H1 (cell line): Measurements from ENCODE around the gene ADM. TPM values are rescaled to one million over a fixed set of nuclear protein-coding genes. Genes with fewer than 3 reads are reported as not detected.

ENCODE experiments used
- CTCF ChIA-PET: fragments of 300-600 bp; sonication (Branson Sonifier 250); formaldehyde crosslinking; loops from one replicate; lab custom pipeline; 2021; ENCODE audit not compliant: partially characterized antibody; lab: Charles Lee
- POLR2A ChIA-PET: fragments of 300-600 bp; sonication (Branson Sonifier 250); formaldehyde crosslinking; loops from one replicate; lab custom pipeline; 2021; ENCODE audit warnings: inconsistent platforms; ENCODE audit not compliant: partially characterized antibody; lab: Charles Lee
- DNase-seq, 2 experiments: peaks; one replicate each; pipeline versions ENCODE4 v3.0.0 to v3.0.0-alpha.2; 2010 to 2022; ENCODE audit warnings: low spot score in 2 of 2, low read depth in 1 of 2, mixed read lengths in 1 of 2
- FAIRE-seq: peaks from 2 replicates; lab custom pipeline; 2011; peaks lifted over from hg19 to GRCh38; lab: Jason Lieb, UNC
- H2AFZ ChIP-seq: 2 replicates; pipeline ENCODE4 v1.8.1; 2012; ENCODE audit warnings: low read length, inconsistent platforms
- H2AK5ac ChIP-seq: 2 replicates; pipeline ENCODE4 v1.6.1; 2013; ENCODE audit warnings: low read depth, low read length
- H2BK120ac ChIP-seq: replicated peaks from 2 replicates; pipeline ENCODE3; 2013; ENCODE audit warnings: low read depth, low read length, inconsistent platforms
- H2BK12ac ChIP-seq: 2 replicates; pipeline ENCODE4 v1.6.1; 2013; ENCODE audit warnings: low read depth, low read length
- H2BK15ac ChIP-seq: 2 replicates; pipeline ENCODE4 v1.6.1; 2013; ENCODE audit warnings: low read length
- H2BK20ac ChIP-seq: 2 replicates; pipeline ENCODE4 v1.6.1; 2013; ENCODE audit warnings: low read length
- H2BK5ac ChIP-seq: 2 replicates; pipeline ENCODE4 v1.6.1; 2013; ENCODE audit warnings: low read depth, low read length
- H3K14ac ChIP-seq: 2 replicates; pipeline ENCODE4 v1.6.1; 2013; ENCODE audit warnings: inconsistent platforms; ENCODE audit not compliant: insufficient read length
- H3K18ac ChIP-seq: 2 replicates; pipeline ENCODE4 v1.6.1; 2013; ENCODE audit warnings: low read length; ENCODE audit errors: extremely low read depth
- H3K23ac ChIP-seq: 2 replicates; pipeline ENCODE4 v1.6.1; 2013; ENCODE audit warnings: inconsistent platforms; ENCODE audit not compliant: insufficient read length
- H3K23me2 ChIP-seq: 2 replicates; pipeline ENCODE4 v1.6.1; 2013; ENCODE audit warnings: low read depth, low read length
- H3K27ac ChIP-seq: 2 replicates; pipeline ENCODE4 v1.6.1; 2011; ENCODE audit warnings: low read depth, low read length, inconsistent platforms
- H3K27me3 ChIP-seq, 4 experiments: replicated peaks in 1 of 4; 1 replicate in 1 of 4; 2 replicates in 3 of 4; pipeline versions ENCODE4 v1.6.1 to v1.8.1; 2011 to 2013; ENCODE audit warnings: low read length in 3 of 4, mild to moderate bottlenecking in 3 of 4, inconsistent platforms in 2 of 4, mixed read lengths in 2 of 4, moderate library complexity in 1 of 4; ENCODE audit not compliant: control insufficient read depth in 3 of 4, insufficient read depth in 3 of 4; ENCODE audit errors: extremely low read depth in 1 of 4
- H3K36me3 ChIP-seq, 4 experiments: 2 replicates each; pipeline versions ENCODE4 v1.6.1 to v1.8.1; 2011 to 2013; ENCODE audit warnings: mild to moderate bottlenecking in 4 of 4, low read length in 3 of 4, moderate library complexity in 2 of 4, control low read depth in 1 of 4, inconsistent platforms in 1 of 4; ENCODE audit not compliant: insufficient read depth in 4 of 4, control insufficient read depth in 2 of 4
- H3K4ac ChIP-seq: replicated peaks from 2 replicates; pipeline ENCODE3; 2013; ENCODE audit warnings: low read length, low read depth, mixed read lengths, inconsistent platforms; ENCODE audit not compliant: insufficient read length
- H3K4me1 ChIP-seq, 4 experiments: replicated peaks in 1 of 4; 1 replicate in 1 of 4; 2 replicates in 3 of 4; pipeline versions ENCODE4 v1.6.1 to v1.8.1; 2011 to 2013; ENCODE audit warnings: low read length in 3 of 4, inconsistent platforms in 2 of 4, mixed read lengths in 1 of 4; ENCODE audit not compliant: insufficient read depth in 4 of 4, control insufficient read depth in 3 of 4
- H3K4me2 ChIP-seq, 2 experiments: 2 replicates each; pipeline versions ENCODE4 v1.6.1 to v1.8.1; 2011 to 2013; ENCODE audit warnings: low read depth in 2 of 2, low read length in 2 of 2, control low read depth in 1 of 2, inconsistent platforms in 1 of 2, mild to moderate bottlenecking in 1 of 2; ENCODE audit not compliant: insufficient read depth in 1 of 2
- H3K4me3 ChIP-seq, 4 experiments: fragments of 200-600, 300-600 bp in 1 of 4; sonication (generic), shearing (Covaris generic), sonication (Bioruptor Twin) in 1 of 4; 2 replicates each; pipeline versions ENCODE4 v1.5.1 to v1.8.1; 2011 to 2016; ENCODE audit warnings: low read length in 4 of 4, low read depth in 3 of 4, control low read depth in 2 of 4, inconsistent platforms in 2 of 4, mild to moderate bottlenecking in 2 of 4, mixed read lengths in 1 of 4, moderate library complexity in 1 of 4; ENCODE audit not compliant: insufficient read depth in 2 of 4; ENCODE audit errors: extremely low read depth in 1 of 4
- H3K56ac ChIP-seq: replicated peaks from 2 replicates; pipeline ENCODE3; 2013; ENCODE audit warnings: low read depth, mild to moderate bottlenecking, mixed read lengths, low read length, inconsistent platforms; ENCODE audit not compliant: insufficient read length
- H3K79me1 ChIP-seq: 2 replicates; pipeline ENCODE4 v1.6.1; 2013; ENCODE audit warnings: low read depth, low read length, control low read depth
- H3K79me2 ChIP-seq, 2 experiments: 2 replicates each; pipeline versions ENCODE4 v1.6.1 to v1.8.1; 2012 to 2013; ENCODE audit warnings: low read length in 2 of 2, mild to moderate bottlenecking in 2 of 2, inconsistent platforms in 1 of 2; ENCODE audit not compliant: insufficient read depth in 2 of 2, control insufficient read depth in 1 of 2
- H3K9ac ChIP-seq, 4 experiments: replicated peaks in 1 of 4; 1 replicate in 1 of 4; 2 replicates in 3 of 4; pipeline versions ENCODE4 v1.6.1 to v1.8.1; 2011 to 2013; ENCODE audit warnings: low read depth in 3 of 4, low read length in 3 of 4, control low read depth in 2 of 4, mild to moderate bottlenecking in 2 of 4, moderate library complexity in 2 of 4, inconsistent platforms in 1 of 4; ENCODE audit errors: extremely low read depth in 1 of 4
- H3K9me3 ChIP-seq, 2 experiments: 2 replicates each; pipeline versions ENCODE4 v1.6.1 to v1.8.1; 2012 to 2013; ENCODE audit warnings: mild to moderate bottlenecking in 2 of 2, moderate library complexity in 2 of 2, control low read depth in 1 of 2, inconsistent platforms in 1 of 2, low read depth in 1 of 2, low read length in 1 of 2, mixed read lengths in 1 of 2; ENCODE audit not compliant: insufficient read depth in 2 of 2
- H4K20me1 ChIP-seq, 2 experiments: replicated peaks in 1 of 2; 2 replicates each; pipeline versions ENCODE3 to v1.8.1; 2011 to 2013; ENCODE audit warnings: inconsistent platforms in 2 of 2, low read length in 2 of 2, mild to moderate bottlenecking in 1 of 2; ENCODE audit not compliant: insufficient read depth in 2 of 2, control insufficient read depth in 1 of 2
- H4K5ac ChIP-seq: 2 replicates; pipeline ENCODE4 v1.6.1; 2013; ENCODE audit warnings: low read length, low read depth, mixed read lengths, inconsistent platforms; ENCODE audit not compliant: insufficient read length
- H4K8ac ChIP-seq: 2 replicates; pipeline ENCODE4 v1.8.0; 2013; ENCODE audit warnings: mild to moderate bottlenecking, moderate library complexity, low read length, inconsistent platforms; ENCODE audit not compliant: insufficient read depth; ENCODE audit errors: extremely low read depth
- H4K91ac ChIP-seq: replicated peaks from 2 replicates; pipeline ENCODE3; 2013; ENCODE audit warnings: low read length, mixed read lengths, inconsistent platforms; ENCODE audit not compliant: insufficient read length
- CTCF ChIP-seq, 3 experiments: IDR thresholded peaks; 1 replicate in 2 of 3; 2 replicates in 1 of 3; pipeline versions ENCODE4 v1.5.1 to v1.6.1; 2011; ENCODE audit warnings: low read length in 3 of 3, mild to moderate bottlenecking in 3 of 3, inconsistent platforms in 2 of 3, low read depth in 1 of 3, moderate library complexity in 1 of 3; ENCODE audit not compliant: insufficient read depth in 1 of 3; ENCODE audit errors: control extremely low read depth in 1 of 3
- EGR1 ChIP-seq: IDR thresholded peaks from 2 replicates; pipeline ENCODE4 v1.6.1; 2011; ENCODE audit warnings: low read depth, low read length, borderline replicate concordance
- HDAC6 ChIP-seq: IDR thresholded peaks from one replicate; pipeline ENCODE4 v1.7.1; 2012; ENCODE audit warnings: low read depth, mild to moderate bottlenecking, inconsistent platforms, low read length, moderate library complexity
- SP1 ChIP-seq: IDR thresholded peaks from 2 replicates; pipeline ENCODE4 v1.6.1; 2011; ENCODE audit warnings: low read depth, low read length
- WGBS, 2 experiments: shearing (Covaris generic) in 1 of 2; methylation state at CpG; one replicate each; pipeline versions ENCODE4 v1.1.6 to v1.1.7; 2013 to 2015; ENCODE audit warnings: low lambda C conversion rate in 2 of 2, mixed read lengths in 2 of 2, inconsistent platforms in 1 of 2, low coverage in 1 of 2, missing lambda C conversion rate in 1 of 2; ENCODE audit not compliant: insufficient replicate concordance in 2 of 2, insufficient coverage in 1 of 2, insufficient read length in 1 of 2; ENCODE audit errors: extremely low coverage in 1 of 2, missing lambda C conversion rate in 1 of 2; 5-methylcytosine and 5-hydroxymethylcytosine counted together
- polyA plus RNA-seq, 7 experiments: library from polyadenylated mRNA; depleted of rRNA in 3 of 7; stranded (reverse) in 5 of 7; unstranded in 2 of 7; fragments of >200 nt in 5 of 7; fragments of 200-250 nt in 2 of 7; gene quantifications; 1 replicate in 5 of 7; 2 replicates in 1 of 7; 4 replicates in 1 of 7; pipeline versions ENCODE4 v1.2.1 to v1.2.3, GENCODE V29; 2011 to 2013; ENCODE audit warnings: missing spikeins in 2 of 7, mixed read lengths in 2 of 7
- total RNA-seq: library from RNA; stranded (reverse); fragmentation: NEBNext Ultra II Directional; extraction: Animal tissue kit (Norgen Biotek cat#: 25700); gene quantifications from 2 replicates; pipeline ENCODE4 v1.2.1, GENCODE V29; 2021

The ADM gene
- total and polyA plus RNA-seq, 2 of the 8 experiments (the other 6 are each of a cell fraction or from before 2014, with no cell fraction given), result 94.1 to 95.6 TPM

- ChIA-PET CTCF (interaction anchor here (1.6 to 2.9 kb wide), 5 partner anchors 9 to 238 kb away, joined by 4 to 13 read pairs (median 9); partner anchors contain the start of gene ADM), POLR2A (interaction anchor here (1.4 to 6.8 kb wide), 3 partner anchors 9 to 36 kb away, joined by 4 to 62 read pairs (median 9); partner anchors contain the start of gene ADM)
- FAIRE-seq (no peak), DNase-seq (no peak)
- no peak overlapping the region for H4K8ac ChIP-seq
- no peaks in the 10 kb centered on the region for H3K23me2 ChIP-seq
- H3K4me3 ChIP-seq, result no peak overlapping the region
- no peak overlapping the region for H2BK120ac ChIP-seq
- no peak overlapping the region for H4K91ac ChIP-seq
- no peak overlapping the region for H2BK20ac ChIP-seq
- no peak overlapping the region for H2BK12ac ChIP-seq
- H3K18ac ChIP-seq, result no peak overlapping the region
- peaks cover 2 to 12% (median 7%) of the 10 kb centered on the region in 4 experiments for H3K4me1 ChIP-seq
- TF ChIP-seq SP1, result no peak
- TF ChIP-seq HDAC6, result no peak
- no peak for TF ChIP-seq EGR1
- no peak for TF ChIP-seq CTCF (IDR thresholded peaks at IDR 0.05; ENCODE audit: control extremely low read depth in 1 of 3, insufficient read depth in 1 of 3, low read depth in 1 of 3, low read length in 3 of 3)
- H2BK15ac ChIP-seq, result no peak overlapping the region
- no peak overlapping the region for H3K9ac ChIP-seq
- no peak overlapping the region for H3K4ac ChIP-seq
- H2AK5ac ChIP-seq, result no peak overlapping the region
- H3K4me2 ChIP-seq, result no peak overlapping the region
- H4K20me1 ChIP-seq, result no peaks in the 10 kb centered on the region
- H3K9me3 ChIP-seq, result no peaks in the 10 kb centered on the region
- no peak overlapping the region for H2BK5ac ChIP-seq
- H3K27me3 ChIP-seq, result no peaks in the 10 kb centered on the region
- H3K27ac ChIP-seq, result no peak overlapping the region
- no peak overlapping the region for H3K23ac ChIP-seq
- H3K79me2 ChIP-seq, result no peaks in the 10 kb centered on the region
- H3K56ac ChIP-seq, result no peak overlapping the region
- WGBS, 2 experiments, result 94% methylated on average over 6 of the region's 6 CpGs; no CpG with 5 or more reads in 1 of the 2 experiments
- H4K5ac ChIP-seq, result no peak overlapping the region
- no peaks in the 10 kb centered on the region for H3K79me1 ChIP-seq
- no peak overlapping the region for H2AFZ ChIP-seq
- H3K36me3 ChIP-seq, result no peaks in the 10 kb centered on the region
- no peak overlapping the region for H3K14ac ChIP-seq
Measured at GRCh38 chr11:10315083-10315482, 10.2 kb downstream of the ADM start.
